Loucy (cell line): ENCODE data around the gene ABHD2.

ENCODE experiments used
- H2AFZ ChIP-seq: fragments of 200-600 bp; sonication (generic); 2 replicates; pipeline ENCODE4 v1.6.0; 2016; ENCODE audit warnings: antibody characterized with exemption, mild to moderate bottlenecking, low read length, moderate library complexity
- H3F3A ChIP-seq: fragments of 200-600 bp; 2 replicates; pipeline ENCODE4 v1.6.0; 2016; ENCODE audit warnings: antibody characterized with exemption, low read depth, mild to moderate bottlenecking
- H3K27me3 ChIP-seq: fragments of 200-600 bp; sonication (generic); 2 replicates; pipeline ENCODE4 v1.6.1; 2014; ENCODE audit warnings: low read length, mild to moderate bottlenecking; ENCODE audit not compliant: insufficient read depth, poor library complexity, severe bottlenecking
- H3K36me3 ChIP-seq: fragments of 200-600 bp; sonication (generic); 2 replicates; pipeline ENCODE4 v1.6.1; 2016; ENCODE audit warnings: low read length; ENCODE audit not compliant: insufficient read depth
- H3K4me1 ChIP-seq: fragments of 200-600 bp; sonication (generic); 2 replicates; pipeline ENCODE4 v1.5.1; 2014; ENCODE audit warnings: low read length, mild to moderate bottlenecking; ENCODE audit not compliant: insufficient read depth, poor library complexity, severe bottlenecking
- H3K4me2 ChIP-seq: fragments of 200-600 bp; sonication (generic); 2 replicates; pipeline ENCODE4 v1.6.0; 2014; ENCODE audit warnings: antibody characterized with exemption, low read length, low read depth, mild to moderate bottlenecking; ENCODE audit not compliant: poor library complexity, severe bottlenecking
- H3K4me3 ChIP-seq: fragments of 200-600 bp; sonication (generic); 2 replicates; pipeline ENCODE4 v1.5.1; 2014; ENCODE audit warnings: low read length, mild to moderate bottlenecking, mixed read lengths; ENCODE audit not compliant: poor library complexity, severe bottlenecking
- H3K79me2 ChIP-seq: fragments of 200-600 bp; sonication (generic); 2 replicates; pipeline ENCODE4 v1.6.1; 2014; ENCODE audit warnings: low read length; ENCODE audit not compliant: insufficient read depth
- H3K9ac ChIP-seq: fragments of 200-600 bp; sonication (generic); 2 replicates; pipeline ENCODE4 v1.6.0; 2014; ENCODE audit warnings: mild to moderate bottlenecking, low read depth, low read length, moderate library complexity; ENCODE audit not compliant: poor library complexity, severe bottlenecking
- H3K9me2 ChIP-seq: fragments of 200-600 bp; sonication (generic); replicated peaks from 2 replicates; pipeline ENCODE4 v1.6.1; 2016; ENCODE audit warnings: low read depth, low read length, mixed read lengths
- H3K9me3 ChIP-seq: fragments of 200-600 bp; sonication (generic); 2 replicates; pipeline ENCODE4 v1.6.1; 2014; ENCODE audit warnings: mild to moderate bottlenecking, antibody characterized with exemption, low read length, low read depth; ENCODE audit not compliant: insufficient read depth
- H4K20me1 ChIP-seq: fragments of 200-600 bp; sonication (generic); 2 replicates; pipeline ENCODE4 v1.6.0; 2014; ENCODE audit warnings: antibody characterized with exemption, low read length, mild to moderate bottlenecking; ENCODE audit not compliant: insufficient read depth, poor library complexity, severe bottlenecking
- EZH2phosphoT487 ChIP-seq: fragments of 200-600 bp; IDR thresholded peaks from 2 replicates; pipeline ENCODE4 v1.6.1; 2018; ENCODE audit warnings: antibody characterized with exemption, mild to moderate bottlenecking, moderate library complexity, borderline replicate concordance
- TF ChIP-seq, protein P1 (sequence below): fragments of 200-600 bp; sonication (generic); conservative IDR thresholded peaks from 2 replicates; pipeline ENCODE4 v1.5.1; 2014; ENCODE audit warnings: mild to moderate bottlenecking, antibody characterized with exemption, low read length

Gene ABHD2

DNA sequence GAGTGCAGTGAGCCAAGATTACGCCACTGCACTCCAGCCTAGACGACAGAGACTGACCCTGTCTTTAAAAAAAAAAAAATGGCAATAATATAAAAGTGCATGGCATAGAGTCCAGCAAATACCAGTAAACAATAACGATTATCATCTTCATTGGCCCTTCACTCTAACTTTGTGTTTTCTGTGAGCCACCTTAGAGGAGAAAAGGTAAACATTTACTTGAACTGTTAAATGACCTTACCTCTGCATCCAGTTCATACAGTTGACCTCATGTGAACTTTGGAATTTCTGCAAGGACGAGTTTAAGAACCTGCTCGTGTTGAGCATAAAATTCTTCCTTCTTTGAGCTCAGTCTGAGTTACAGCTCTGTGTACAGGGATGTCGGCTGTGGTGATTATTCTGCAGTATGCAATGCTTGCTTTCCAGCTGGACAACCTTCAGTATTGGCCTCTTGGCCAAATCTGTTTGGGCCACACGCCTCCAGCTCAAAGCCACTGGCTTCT, 76.5 kb downstream of the ABHD2 start:
- no peaks in the 10 kb centered on the region for H3K27me3 ChIP-seq
- H3K4me2 ChIP-seq: no peak overlapping the region

DNA sequence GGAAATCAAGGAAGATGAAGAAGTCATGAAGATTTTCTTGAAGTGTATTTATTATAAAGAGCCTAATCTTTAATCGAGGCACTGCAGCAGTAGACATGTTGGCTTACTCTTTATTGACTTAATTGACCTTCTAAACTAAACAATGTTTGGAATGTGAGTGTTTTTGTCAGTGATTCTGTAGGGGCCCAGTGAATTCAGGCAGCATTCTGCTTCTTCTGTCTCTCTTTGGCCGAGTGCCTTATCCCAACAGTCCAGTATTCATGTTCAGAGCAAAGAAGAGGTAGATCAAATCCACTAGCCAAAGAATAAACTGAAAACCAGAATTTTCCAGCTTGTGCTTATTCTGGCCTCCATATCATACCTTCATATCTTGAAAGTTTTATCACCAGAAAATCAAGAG, 77.4 kb downstream of the ABHD2 start:
- Histone ChIP-seq H3K27me3 (no peaks in the 10 kb centered on the region), H3K9me3 (no peaks in the 10 kb centered on the region), H3K9ac (no peak overlapping the region), H4K20me1 (no peaks in the 10 kb centered on the region), H3K9me2 (no peaks in the 10 kb centered on the region), H2AFZ (no peak overlapping the region), H3K4me3 (no peak overlapping the region), H3K36me3 (peaks cover 20% of the 10 kb centered on the region; the same call in 1 of the 2 replicates), H3K4me1 (peaks cover 14% of the 10 kb centered on the region), H3K4me2 (no peak overlapping the region), H3F3A (no peaks in the 10 kb centered on the region), H3K79me2 (no peaks in the 10 kb centered on the region)
- TF ChIP-seq, protein P1, sequence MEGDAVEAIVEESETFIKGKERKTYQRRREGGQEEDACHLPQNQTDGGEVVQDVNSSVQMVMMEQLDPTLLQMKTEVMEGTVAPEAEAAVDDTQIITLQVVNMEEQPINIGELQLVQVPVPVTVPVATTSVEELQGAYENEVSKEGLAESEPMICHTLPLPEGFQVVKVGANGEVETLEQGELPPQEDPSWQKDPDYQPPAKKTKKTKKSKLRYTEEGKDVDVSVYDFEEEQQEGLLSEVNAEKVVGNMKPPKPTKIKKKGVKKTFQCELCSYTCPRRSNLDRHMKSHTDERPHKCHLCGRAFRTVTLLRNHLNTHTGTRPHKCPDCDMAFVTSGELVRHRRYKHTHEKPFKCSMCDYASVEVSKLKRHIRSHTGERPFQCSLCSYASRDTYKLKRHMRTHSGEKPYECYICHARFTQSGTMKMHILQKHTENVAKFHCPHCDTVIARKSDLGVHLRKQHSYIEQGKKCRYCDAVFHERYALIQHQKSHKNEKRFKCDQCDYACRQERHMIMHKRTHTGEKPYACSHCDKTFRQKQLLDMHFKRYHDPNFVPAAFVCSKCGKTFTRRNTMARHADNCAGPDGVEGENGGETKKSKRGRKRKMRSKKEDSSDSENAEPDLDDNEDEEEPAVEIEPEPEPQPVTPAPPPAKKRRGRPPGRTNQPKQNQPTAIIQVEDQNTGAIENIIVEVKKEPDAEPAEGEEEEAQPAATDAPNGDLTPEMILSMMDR: no peak
- TF ChIP-seq EZH2phosphoT487: no peak

More for the DNA sequence above, 76.5 kb downstream of the ABHD2 start:
- no peak overlapping the region for H2AFZ ChIP-seq
- H3K4me3 ChIP-seq: no peak overlapping the region
- H3K9ac ChIP-seq: no peak overlapping the region
- no peaks in the 10 kb centered on the region for H3K9me3 ChIP-seq
- H3K4me1 ChIP-seq: peaks cover 14% of the 10 kb centered on the region
- H3K79me2 ChIP-seq: no peaks in the 10 kb centered on the region
- H4K20me1 ChIP-seq: no peaks in the 10 kb centered on the region
- peaks cover 23% of the 10 kb centered on the region; the same call in 1 of the 2 replicates for H3K36me3 ChIP-seq
- TF ChIP-seq, protein P1: no peak
- no peak for TF ChIP-seq EZH2phosphoT487
- no peaks in the 10 kb centered on the region for H3F3A ChIP-seq
- no peaks in the 10 kb centered on the region for H3K9me2 ChIP-seq

DNA sequence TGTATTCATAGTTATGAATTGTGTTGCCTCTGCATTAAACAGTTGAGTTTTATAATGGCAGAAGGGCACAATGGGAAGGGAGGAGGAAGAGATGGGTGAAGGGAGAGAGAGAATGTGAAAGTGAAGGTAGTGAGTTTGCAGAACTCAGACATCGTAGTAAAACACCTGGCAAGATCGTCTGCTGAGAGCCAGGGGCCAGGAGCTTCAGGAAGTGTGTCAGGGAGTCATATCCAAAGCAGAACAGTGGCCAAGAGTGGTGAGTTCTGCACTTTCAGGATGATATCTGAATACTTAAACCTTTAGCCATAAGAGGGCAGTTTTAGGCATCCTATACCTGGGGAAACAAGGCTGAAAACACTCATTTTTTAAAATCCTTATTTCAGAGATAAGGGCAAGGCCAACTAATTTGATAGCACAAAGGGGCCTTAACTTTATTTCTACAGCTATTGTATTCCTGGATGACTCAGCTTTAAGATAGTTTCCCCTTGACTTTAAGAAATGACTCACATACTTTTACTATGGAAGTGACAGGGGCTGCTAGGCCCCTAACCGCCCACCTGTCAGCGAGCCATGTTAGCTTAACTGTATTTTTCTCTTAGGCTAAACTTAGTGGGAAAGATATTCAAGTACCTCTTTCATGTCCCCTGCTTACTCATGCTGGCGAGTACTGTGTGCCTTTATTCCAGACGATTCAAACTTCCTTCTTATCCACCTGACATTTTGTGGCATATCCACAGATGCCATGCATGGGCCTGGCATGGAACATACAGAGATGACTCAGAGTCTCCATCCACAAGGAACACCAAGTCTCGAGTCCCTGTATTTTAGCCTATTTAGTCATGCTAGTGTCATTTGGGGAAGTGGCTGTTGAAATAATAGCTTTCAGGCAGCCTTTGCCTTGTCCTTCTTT, 79.3 kb downstream of the ABHD2 start:
- TF ChIP-seq, protein P1: no peak
- no peak for TF ChIP-seq EZH2phosphoT487
- Histone ChIP-seq H3K4me2 (no peak overlapping the region), H4K20me1 (no peaks in the 10 kb centered on the region), H3K27me3 (no peaks in the 10 kb centered on the region), H3K9me3 (no peaks in the 10 kb centered on the region), H3K4me1 (peaks cover 14% of the 10 kb centered on the region), H3K9ac (no peak overlapping the region), H3F3A (no peaks in the 10 kb centered on the region), H3K79me2 (no peaks in the 10 kb centered on the region), H2AFZ (no peak overlapping the region), H3K36me3 (peaks cover 22% of the 10 kb centered on the region; the same call in 1 of the 2 replicates), H3K4me3 (no peak overlapping the region), H3K9me2 (no peaks in the 10 kb centered on the region)
